ENCODE data around the gene SRD5A2. TPM values are rescaled to one million over a fixed set of nuclear protein-coding genes. Genes with fewer than 3 reads are reported as not detected.

Gene SRD5A2
- total RNA-seq, 1 donor from 2014 or later: not detected

Other genes with a start within 250 kb of the SRD5A2 start
- gene XDH, start 166.2 kb downstream of the SRD5A2 start, total RNA-seq: not detected